Fibroblast of the aortic adventitia (primary cell): ENCODE results near the gene IER5L. TPM values are rescaled to one million over a fixed set of nuclear protein-coding genes. Genes with fewer than 3 reads are reported as not detected.
"Not testable (repeated sequence)": the region's sequence is repeated elsewhere in the genome, so short reads cannot be mapped to it uniquely, and the experiment has no call there.

Experiments used
- DNase-seq: peaks from one replicate; pipeline ENCODE4 v3.0.0-alpha.2; 2010; ENCODE audit warnings: low read depth
- H3K4me3 ChIP-seq: 2 replicates; pipeline ENCODE4 v1.5.1; 2011; ENCODE audit warnings: low read depth, mild to moderate bottlenecking, control low read depth, low read length, moderate library complexity
- CTCF ChIP-seq: IDR thresholded peaks from 2 replicates; pipeline ENCODE4 v1.5.1; 2011; ENCODE audit warnings: mild to moderate bottlenecking, low read length, control low read depth, inconsistent platforms; ENCODE audit not compliant: insufficient read depth
- total RNA-seq: library from RNA; depleted of rRNA; stranded (reverse); fragments of >200 nt; gene quantifications from 2 replicates; pipeline ENCODE4 v1.2.3, GENCODE V29; 2012; ENCODE audit warnings: low replicate concordance

IER5L gene
- total RNA-seq, 1 donor: 42.0 TPM

DNA sequence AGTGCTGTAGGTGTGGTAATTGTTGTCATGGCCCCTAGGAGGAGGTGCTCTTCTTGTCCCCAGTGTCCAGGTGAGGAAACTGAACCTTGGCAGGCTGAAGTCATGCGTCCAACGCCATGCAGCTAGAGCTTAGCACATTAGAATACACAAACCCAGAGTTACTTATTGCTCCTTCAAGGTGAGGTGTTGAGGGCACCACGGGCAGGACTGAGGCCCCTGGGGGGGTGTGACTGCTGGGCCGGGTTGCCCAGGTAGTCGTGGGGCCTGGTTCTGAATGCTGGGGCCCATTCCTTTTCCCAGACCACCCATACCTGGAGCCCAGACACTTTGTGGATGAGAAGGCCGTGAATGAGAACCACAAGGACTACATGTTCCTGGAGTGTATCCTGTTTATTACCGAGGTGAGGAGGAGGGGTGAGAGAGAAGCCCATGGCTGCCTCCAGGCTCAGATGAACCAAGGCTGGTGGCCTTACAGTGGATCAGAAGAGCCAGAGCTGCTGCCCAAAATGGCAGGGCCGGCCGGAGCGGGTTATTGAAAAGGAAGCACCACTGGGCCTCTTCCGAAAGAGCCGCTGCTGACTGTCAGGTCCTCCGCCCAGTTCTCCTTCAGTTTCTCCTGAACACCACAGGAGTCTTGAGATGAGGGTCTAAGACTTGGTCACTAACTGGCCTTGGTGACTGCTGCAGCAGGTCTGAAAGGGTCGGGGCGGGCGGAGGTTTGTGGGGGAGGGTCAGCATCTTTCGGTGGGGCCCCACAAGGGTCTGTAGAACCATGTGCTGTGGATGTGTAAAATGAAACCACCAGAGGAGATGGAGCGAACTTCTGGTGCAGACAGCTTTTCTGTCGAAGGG, 40.5 kb downstream of the IER5L start:
- no peak for DNase-seq
- TF ChIP-seq CTCF: no peak
- no peak overlapping the region for H3K4me3 ChIP-seq

DNA sequence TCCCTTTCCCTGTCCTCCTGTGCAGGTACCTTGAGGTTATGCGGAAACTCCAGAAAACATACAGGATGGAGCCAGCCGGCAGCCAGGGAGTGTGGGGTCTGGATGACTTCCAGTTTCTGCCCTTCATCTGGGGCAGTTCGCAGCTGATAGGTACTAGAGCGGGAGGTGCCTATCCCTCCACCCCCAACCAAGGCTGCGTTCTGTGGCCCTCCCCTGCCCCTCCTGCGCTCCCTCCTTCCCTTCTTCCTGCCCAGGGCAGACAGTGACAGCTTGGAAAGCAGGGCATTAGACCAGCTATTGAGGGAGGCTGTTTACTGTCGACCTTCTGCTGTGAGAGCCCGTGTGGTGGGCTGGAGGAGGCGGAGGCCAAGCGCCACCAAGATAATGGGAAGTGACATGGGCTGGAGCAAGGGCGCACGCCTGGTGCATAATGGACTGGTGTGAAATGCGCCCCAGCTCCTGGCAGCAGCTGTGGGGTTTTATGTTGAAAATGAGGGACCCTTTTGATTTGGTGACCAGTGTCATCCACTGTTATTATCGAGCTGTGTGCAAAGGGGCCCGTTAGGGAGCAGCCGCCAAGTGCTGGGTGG, 41.5 kb downstream of the IER5L start:
- H3K4me3 ChIP-seq: no peak overlapping the region
- no peak for TF ChIP-seq CTCF
- DNase-seq: no peak

GRCh38 chr9:129135476-129135875, 42.6 kb downstream of the IER5L start:
- H3K4me3 ChIP-seq: no peak overlapping the region
- no peak for DNase-seq
- no peak for TF ChIP-seq CTCF

GRCh38 chr9:129133082-129133481, 45.0 kb downstream of the IER5L start:
- H3K4me3 ChIP-seq: no peak overlapping the region
- TF ChIP-seq CTCF: no peak
- no peak for DNase-seq

GRCh38 chr9:129131300-129132145, 46.5 kb downstream of the IER5L start:
- no peak overlapping the region for H3K4me3 ChIP-seq
- DNase-seq: peak; percentile 73
- TF ChIP-seq CTCF: peak; percentile 99

- no peak for TF ChIP-seq CTCF
- no peak overlapping the region for H3K4me3 ChIP-seq
- no peak for DNase-seq
These were observed 47.3 kb downstream of the IER5L start for GRCh38 chr9:129130791-129131190.

- DNase-seq: not testable (repeated sequence)
These were observed 47.8 kb downstream of the IER5L start for GRCh38 chr9:129130271-129130670.

More at GRCh38 chr9:129130271-129130670, 47.8 kb downstream of the IER5L start:
- not testable (repeated sequence) for H3K4me3 ChIP-seq
